A549 (cell line): ENCODE measurements around the gene CCDC50. TPM values are rescaled to one million over a fixed set of nuclear protein-coding genes. Genes with fewer than 3 reads are reported as not detected.

ENCODE experiments used
- ATAC-seq, 2 experiments: fragments of 200-7000 bp in 1 of 2; fragments of >200 bp in 1 of 2; cut with Nextera tagmentation in 1 of 2; cut with Tn5 transposase in 1 of 2; 3 replicates each; pipeline versions ENCODE4 v1.8.0 to v1.9.1; 2018 to 2020; ENCODE audit warnings: mild to moderate bottlenecking in 1 of 2, moderate library complexity in 1 of 2
- CTCF ChIA-PET: fragments of 300-600 bp; sonication (Branson Sonifier 250); formaldehyde crosslinking; extraction: SDS; loops from one replicate; lab custom pipeline; 2021; ENCODE audit warnings: antibody characterized with exemption, inconsistent platforms; lab: Yijun Ruan, JAX
- POLR2A ChIA-PET: fragments of 350-600 bp; formaldehyde crosslinking; extraction: SDS; loops from one replicate; lab custom pipeline; 2021; ENCODE audit warnings: antibody characterized with exemption, inconsistent platforms; lab: Yijun Ruan, JAX
- DNase-seq, 2 experiments: peaks; one replicate each; pipeline versions ENCODE4 v3.0.0 to v3.0.0-alpha.2; 2011 to 2016; ENCODE audit warnings: low read depth in 1 of 2, low spot score in 1 of 2
- FAIRE-seq: peaks from 2 replicates; lab custom pipeline; 2011; peaks lifted over from hg19 to GRCh38; lab: Jason Lieb, UNC
- H3K27ac ChIP-seq, 2 experiments: fragments of >200 bp; sonication (Bioruptor Twin); formaldehyde crosslinking; 3 replicates each; pipeline ENCODE4 v1.5.1; 2016 to 2017
- H3K4me1 ChIP-seq: fragments of >200 bp; sonication (Bioruptor Twin); formaldehyde crosslinking; 3 replicates; pipeline ENCODE4 v1.6.1; 2016
- H3K4me2 ChIP-seq: fragments of >200 bp; sonication (Bioruptor Twin); formaldehyde crosslinking; 3 replicates; pipeline ENCODE4 v1.6.1; 2016
- H3K4me3 ChIP-seq: fragments of >200 bp; sonication (Bioruptor Twin); formaldehyde crosslinking; 3 replicates; pipeline ENCODE4 v1.5.1; 2016
- H3K9me3 ChIP-seq: fragments of >200 bp; sonication (Bioruptor Twin); formaldehyde crosslinking; 3 replicates; pipeline ENCODE4 v1.6.1; 2016
- BHLHE40 ChIP-seq: IDR thresholded peaks from 2 replicates; pipeline ENCODE4 v1.6.1; 2012; ENCODE audit warnings: low read depth, low read length, inconsistent platforms
- CEBPB ChIP-seq, 2 experiments: fragments of >200 bp in 1 of 2; sonication (Bioruptor Twin) in 1 of 2; formaldehyde crosslinking in 1 of 2; IDR thresholded peaks; 2 replicates each; pipeline ENCODE4 v1.6.1; 2012 to 2016
- CHD2 ChIP-seq: fragments of 150-350 bp; IDR thresholded peaks from 2 replicates; pipeline ENCODE4 v1.6.1; 2014; ENCODE audit warnings: low read length; ENCODE audit not compliant: partially characterized antibody
- CHD4 ChIP-seq: fragments of 200-600 bp; sonication (generic); IDR thresholded peaks from 2 replicates; pipeline ENCODE4 v1.6.1; 2016; ENCODE audit warnings: antibody characterized with exemption, mild to moderate bottlenecking, borderline replicate concordance
- E2F6 ChIP-seq: IDR thresholded peaks from 2 replicates; pipeline ENCODE4 v1.6.1; 2012; ENCODE audit warnings: low read depth, borderline replicate concordance
- EP300 ChIP-seq, 2 experiments: fragments of >200 bp; sonication (Bioruptor Twin); formaldehyde crosslinking; IDR thresholded peaks; 2 replicates in 1 of 2; 3 replicates in 1 of 2; pipeline ENCODE4 v1.6.1; 2016 to 2017
- FOSL2 ChIP-seq, 2 experiments: fragments of 450-650 bp in 1 of 2; fragments of >200 bp in 1 of 2; sonication (Bioruptor Twin) in 1 of 2; formaldehyde crosslinking; IDR thresholded peaks; 2 replicates each; pipeline versions ENCODE4 v1.5.0 to v1.6.1; 2016 to 2020; ENCODE audit warnings: mild to moderate bottlenecking in 1 of 2, moderate library complexity in 1 of 2
- HDAC2 ChIP-seq: fragments of 200-600 bp; sonication (generic); IDR thresholded peaks from 2 replicates; pipeline ENCODE4 v1.6.1; 2016
- HEYL ChIP-seq: fragments of 250-450 bp; sonication (Bioruptor Pico); IDR thresholded peaks from 2 replicates; pipeline ENCODE4 v1.8.0; 2021; ENCODE audit warnings: mild to moderate bottlenecking, moderate library complexity
- HOXA7 ChIP-seq: fragments of 250-450 bp; sonication (Bioruptor Pico); IDR thresholded peaks from 2 replicates; pipeline ENCODE4 v1.5.0; 2020; ENCODE audit warnings: mild to moderate bottlenecking, moderate library complexity
- HOXB5 ChIP-seq: fragments of 250-450 bp; sonication (Bioruptor Pico); IDR thresholded peaks from 2 replicates; pipeline ENCODE4 v1.5.0; 2020; ENCODE audit warnings: mild to moderate bottlenecking, moderate library complexity
- JUN ChIP-seq, 2 experiments: fragments of >200 bp; sonication (Bioruptor Twin); formaldehyde crosslinking; IDR thresholded peaks; 2 replicates in 1 of 2; 3 replicates in 1 of 2; pipeline ENCODE4 v1.6.1; 2016 to 2017
- KDM5A ChIP-seq: fragments of 200-600 bp; sonication (generic); IDR thresholded peaks from 2 replicates; pipeline ENCODE4 v1.6.1; 2016; ENCODE audit warnings: antibody characterized with exemption, mild to moderate bottlenecking
- NPAS2 ChIP-seq: fragments of 250-450 bp; sonication (Bioruptor Pico); IDR thresholded peaks from 2 replicates; pipeline ENCODE4 v1.8.0; 2022; ENCODE audit warnings: mild to moderate bottlenecking, moderate library complexity, borderline replicate concordance
- NR3C1 ChIP-seq: fragments of >200 bp; sonication (Bioruptor Twin); formaldehyde crosslinking; IDR thresholded peaks from 3 replicates; pipeline ENCODE4 v1.6.1; 2017
- RCOR1 ChIP-seq: fragments of 150-350 bp; IDR thresholded peaks from 2 replicates; pipeline ENCODE4 v1.6.1; 2014; ENCODE audit warnings: antibody characterized with exemption, low read length, low read depth
- RFX5 ChIP-seq: fragments of 450-650 bp; IDR thresholded peaks from 2 replicates; pipeline ENCODE4 v1.7.1; 2014; ENCODE audit warnings: antibody characterized with exemption, mild to moderate bottlenecking, moderate library complexity
- TP53 ChIP-seq: fragments of 250-450 bp; sonication (Bioruptor Pico); IDR thresholded peaks from 2 replicates; pipeline ENCODE4 v1.5.0; 2021; ENCODE audit warnings: mild to moderate bottlenecking, moderate library complexity
- ZFP36 ChIP-seq: fragments of 450-650 bp; IDR thresholded peaks from 2 replicates; pipeline ENCODE4 v1.6.1; 2014; ENCODE audit warnings: borderline replicate concordance; ENCODE audit not compliant: partially characterized antibody
- ZSCAN20 ChIP-seq: fragments of 250-450 bp; sonication (Bioruptor Pico); IDR thresholded peaks from 2 replicates; pipeline ENCODE4 v1.8.0; 2022; ENCODE audit warnings: mild to moderate bottlenecking, moderate library complexity
- WGBS: methylation state at CpG from one replicate; pipeline ENCODE4 v1.1.6; 2017; ENCODE audit errors: missing lambda C conversion rate; 5-methylcytosine and 5-hydroxymethylcytosine counted together
- polyA plus RNA-seq, 4 experiments: library from polyadenylated mRNA; depleted of rRNA in 3 of 4; stranded (reverse); fragments of >200 nt; fragmentation: RNase III in 1 of 4; extraction: RNeasy Plus Mini Kit Qiagen cat#74134 plus additional on column Dnase treatment in 1 of 4; gene quantifications; 2 replicates in 3 of 4; 3 replicates in 1 of 4; pipeline ENCODE4 v1.2.3, GENCODE V29; 2011 to 2017
- TF ChIP-seq, protein P1 (sequence below): IDR thresholded peaks from 2 replicates; pipeline ENCODE4 v1.6.1; 2012
- TF ChIP-seq, protein P2 (sequence below): fragments of 200-600 bp; sonication (generic); IDR thresholded peaks from 2 replicates; pipeline ENCODE4 v1.6.1; 2016; ENCODE audit warnings: antibody characterized with exemption, mild to moderate bottlenecking, moderate library complexity

Gene CCDC50
- polyA plus RNA-seq, 2 of the 4 experiments (the other 2 are of a cell fraction): 20.1 to 43.8 TPM

- no peak for ATAC-seq
- H3K4me2 ChIP-seq: no peak overlapping the region
- 6% methylated on average over 2 of the region's 2 CpGs for WGBS
- ChIA-PET CTCF (no interaction called here), POLR2A (no interaction called here)
- H3K9me3 ChIP-seq: no peaks in the 10 kb centered on the region
- no peaks in the 10 kb centered on the region for H3K4me1 ChIP-seq
- H3K4me3 ChIP-seq: no peak overlapping the region
- no peak for DNase-seq
- no peak overlapping the region for H3K27ac ChIP-seq
- no peak for TF ChIP-seq E2F6
- no peak for TF ChIP-seq FOSL2 (IDR thresholded peaks at IDR 0.05)
- TF ChIP-seq FOSL2 (CRISPR knock-in tag; IDR thresholded peaks at IDR 0.05): no peak
- no peak for FAIRE-seq
Observed at GRCh38 chr3:191435981-191436380, 106.8 kb downstream of the CCDC50 start.

- H3K4me2 ChIP-seq: no peak overlapping the region
- no peak overlapping the region for H3K27ac ChIP-seq
- ATAC-seq (no peak), FAIRE-seq (no peak), DNase-seq (no peak)
- H3K9me3 ChIP-seq: no peaks in the 10 kb centered on the region
- H3K4me1 ChIP-seq: no peaks in the 10 kb centered on the region
- 6% methylated on average over 2 of the region's 2 CpGs for WGBS
- POLR2A ChIA-PET: no interaction called here
- TF ChIP-seq KDM5A: no peak
- TF ChIP-seq, all 56 proteins: peak for 0
- CTCF ChIA-PET: no interaction called here
- no peak overlapping the region for H3K4me3 ChIP-seq
Observed at GRCh38 chr3:191438150-191438814, 109.1 kb downstream of the CCDC50 start.

GRCh38 chr3:191440532-191440931 is 111.3 kb downstream of the CCDC50 start:
- no peak overlapping the region for H3K4me3 ChIP-seq
- WGBS: 49% methylated on average over 4 of the region's 4 CpGs
- H3K9me3 ChIP-seq: no peaks in the 10 kb centered on the region
- TF ChIP-seq TP53 (CRISPR knock-in tag): no peak
- TF ChIP-seq RCOR1: no peak
- TF ChIP-seq CHD2: no peak
- no peak for TF ChIP-seq HOXA7 (CRISPR knock-in tag)
- no peak for TF ChIP-seq CHD4
- TF ChIP-seq, protein P1, sequence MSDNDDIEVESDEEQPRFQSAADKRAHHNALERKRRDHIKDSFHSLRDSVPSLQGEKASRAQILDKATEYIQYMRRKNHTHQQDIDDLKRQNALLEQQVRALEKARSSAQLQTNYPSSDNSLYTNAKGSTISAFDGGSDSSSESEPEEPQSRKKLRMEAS: no peak
- TF ChIP-seq ZFP36: no peak
- TF ChIP-seq ZSCAN20 (CRISPR knock-in tag): no peak
- no peak for TF ChIP-seq JUN (IDR thresholded peaks at IDR 0.05)
- TF ChIP-seq HOXB5 (CRISPR knock-in tag): no peak
- no peak for TF ChIP-seq NR3C1
- TF ChIP-seq NPAS2 (CRISPR knock-in tag): no peak
- TF ChIP-seq HDAC2: no peak
- no peak for TF ChIP-seq BHLHE40
- no peak for TF ChIP-seq CEBPB (IDR thresholded peaks at IDR 0.05)
- TF ChIP-seq, protein P2, sequence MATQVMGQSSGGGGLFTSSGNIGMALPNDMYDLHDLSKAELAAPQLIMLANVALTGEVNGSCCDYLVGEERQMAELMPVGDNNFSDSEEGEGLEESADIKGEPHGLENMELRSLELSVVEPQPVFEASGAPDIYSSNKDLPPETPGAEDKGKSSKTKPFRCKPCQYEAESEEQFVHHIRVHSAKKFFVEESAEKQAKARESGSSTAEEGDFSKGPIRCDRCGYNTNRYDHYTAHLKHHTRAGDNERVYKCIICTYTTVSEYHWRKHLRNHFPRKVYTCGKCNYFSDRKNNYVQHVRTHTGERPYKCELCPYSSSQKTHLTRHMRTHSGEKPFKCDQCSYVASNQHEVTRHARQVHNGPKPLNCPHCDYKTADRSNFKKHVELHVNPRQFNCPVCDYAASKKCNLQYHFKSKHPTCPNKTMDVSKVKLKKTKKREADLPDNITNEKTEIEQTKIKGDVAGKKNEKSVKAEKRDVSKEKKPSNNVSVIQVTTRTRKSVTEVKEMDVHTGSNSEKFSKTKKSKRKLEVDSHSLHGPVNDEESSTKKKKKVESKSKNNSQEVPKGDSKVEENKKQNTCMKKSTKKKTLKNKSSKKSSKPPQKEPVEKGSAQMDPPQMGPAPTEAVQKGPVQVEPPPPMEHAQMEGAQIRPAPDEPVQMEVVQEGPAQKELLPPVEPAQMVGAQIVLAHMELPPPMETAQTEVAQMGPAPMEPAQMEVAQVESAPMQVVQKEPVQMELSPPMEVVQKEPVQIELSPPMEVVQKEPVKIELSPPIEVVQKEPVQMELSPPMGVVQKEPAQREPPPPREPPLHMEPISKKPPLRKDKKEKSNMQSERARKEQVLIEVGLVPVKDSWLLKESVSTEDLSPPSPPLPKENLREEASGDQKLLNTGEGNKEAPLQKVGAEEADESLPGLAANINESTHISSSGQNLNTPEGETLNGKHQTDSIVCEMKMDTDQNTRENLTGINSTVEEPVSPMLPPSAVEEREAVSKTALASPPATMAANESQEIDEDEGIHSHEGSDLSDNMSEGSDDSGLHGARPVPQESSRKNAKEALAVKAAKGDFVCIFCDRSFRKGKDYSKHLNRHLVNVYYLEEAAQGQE: no peak
- no peak for TF ChIP-seq E2F6
- no peak for TF ChIP-seq RFX5
- no peak for TF ChIP-seq EP300 (IDR thresholded peaks at IDR 0.05)
- no peak for TF ChIP-seq HEYL
- FAIRE-seq (no peak), ATAC-seq (no peak), DNase-seq (no peak)
- H3K4me1 ChIP-seq: no peaks in the 10 kb centered on the region
- ChIA-PET POLR2A (no interaction called here), CTCF (no interaction called here)
- no peak overlapping the region for H3K27ac ChIP-seq
- no peak overlapping the region for H3K4me2 ChIP-seq
